D721Med (cell line): ENCODE measurements around the gene ZNF407.

Experiments used
- DNase-seq: peaks from one replicate; pipeline ENCODE4 v3.0.0; 2011; ENCODE audit warnings: low spot score; ENCODE audit not compliant: insufficient read length
- FAIRE-seq: peaks from 2 replicates; lab custom pipeline; 2011; peaks lifted over from hg19 to GRCh38; lab: Jason Lieb, UNC
- TF ChIP-seq, protein P1 (sequence below): IDR thresholded peaks from 2 replicates; pipeline ENCODE4 v1.5.1; 2012; ENCODE audit warnings: mild to moderate bottlenecking, control low read depth; ENCODE audit not compliant: insufficient read depth; ENCODE audit errors: missing control alignments

Gene ZNF407

DNA sequence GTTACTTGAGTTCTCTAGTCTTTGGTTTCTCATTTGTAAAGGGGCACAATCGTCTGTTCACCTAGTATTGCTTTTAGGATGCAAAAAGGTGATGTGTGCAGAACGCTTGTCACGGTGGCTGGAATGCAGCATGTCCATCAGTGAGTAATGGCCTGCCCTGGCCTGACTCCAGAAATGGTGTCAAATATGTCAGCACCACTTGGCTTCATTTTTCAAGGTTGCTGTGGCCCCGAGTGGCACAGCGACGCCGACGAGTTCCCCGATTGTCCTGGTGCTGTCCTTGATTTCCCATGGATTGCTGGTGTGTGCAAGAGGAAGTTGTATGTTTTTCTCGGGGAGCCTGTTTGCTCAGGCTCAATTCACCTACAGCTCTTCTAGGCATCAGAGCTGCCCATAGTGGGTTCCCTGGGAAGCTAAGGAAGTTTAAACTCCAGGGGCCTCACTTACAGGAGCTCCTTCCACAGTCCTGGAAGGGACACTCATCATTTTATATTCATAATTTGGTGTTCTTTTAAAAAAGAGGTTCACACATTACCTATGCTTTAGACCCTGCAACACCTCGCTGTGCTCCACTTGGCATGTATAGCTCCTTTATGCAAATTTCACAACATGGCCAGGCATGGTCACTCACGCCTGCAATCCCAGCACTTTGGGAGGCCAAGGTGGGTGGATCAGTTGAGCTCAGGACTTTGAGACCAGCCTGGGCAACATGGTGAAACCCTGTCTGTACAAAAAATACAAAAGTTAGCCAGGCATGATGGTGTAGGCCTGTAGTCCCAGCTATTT lies 25.6 kb upstream of the ZNF407 start:
- FAIRE-seq, result peak; percentile 6
- no peak for DNase-seq
- TF ChIP-seq, protein P1, sequence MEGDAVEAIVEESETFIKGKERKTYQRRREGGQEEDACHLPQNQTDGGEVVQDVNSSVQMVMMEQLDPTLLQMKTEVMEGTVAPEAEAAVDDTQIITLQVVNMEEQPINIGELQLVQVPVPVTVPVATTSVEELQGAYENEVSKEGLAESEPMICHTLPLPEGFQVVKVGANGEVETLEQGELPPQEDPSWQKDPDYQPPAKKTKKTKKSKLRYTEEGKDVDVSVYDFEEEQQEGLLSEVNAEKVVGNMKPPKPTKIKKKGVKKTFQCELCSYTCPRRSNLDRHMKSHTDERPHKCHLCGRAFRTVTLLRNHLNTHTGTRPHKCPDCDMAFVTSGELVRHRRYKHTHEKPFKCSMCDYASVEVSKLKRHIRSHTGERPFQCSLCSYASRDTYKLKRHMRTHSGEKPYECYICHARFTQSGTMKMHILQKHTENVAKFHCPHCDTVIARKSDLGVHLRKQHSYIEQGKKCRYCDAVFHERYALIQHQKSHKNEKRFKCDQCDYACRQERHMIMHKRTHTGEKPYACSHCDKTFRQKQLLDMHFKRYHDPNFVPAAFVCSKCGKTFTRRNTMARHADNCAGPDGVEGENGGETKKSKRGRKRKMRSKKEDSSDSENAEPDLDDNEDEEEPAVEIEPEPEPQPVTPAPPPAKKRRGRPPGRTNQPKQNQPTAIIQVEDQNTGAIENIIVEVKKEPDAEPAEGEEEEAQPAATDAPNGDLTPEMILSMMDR, result no peak

DNA sequence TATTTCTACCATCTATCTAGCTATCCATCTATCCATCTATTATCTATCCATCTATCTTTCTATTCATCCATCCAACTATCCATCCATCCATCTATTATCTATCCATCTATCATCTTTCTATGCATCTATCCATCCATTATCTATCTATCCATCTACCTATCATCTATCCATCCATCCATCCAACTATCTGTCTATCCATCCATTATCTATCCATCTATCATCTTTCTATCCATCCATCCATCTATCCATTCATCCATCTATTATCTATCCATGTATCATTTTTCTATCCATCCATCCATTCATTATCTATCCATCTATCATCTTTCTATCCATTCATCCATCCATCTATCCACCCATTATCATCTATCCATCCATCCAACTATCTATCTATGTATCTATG lies 24.6 kb upstream of the ZNF407 start:
- peak; percentile 96 for FAIRE-seq
- DNase-seq, result no peak
- TF ChIP-seq, protein P1, result no peak

DNA sequence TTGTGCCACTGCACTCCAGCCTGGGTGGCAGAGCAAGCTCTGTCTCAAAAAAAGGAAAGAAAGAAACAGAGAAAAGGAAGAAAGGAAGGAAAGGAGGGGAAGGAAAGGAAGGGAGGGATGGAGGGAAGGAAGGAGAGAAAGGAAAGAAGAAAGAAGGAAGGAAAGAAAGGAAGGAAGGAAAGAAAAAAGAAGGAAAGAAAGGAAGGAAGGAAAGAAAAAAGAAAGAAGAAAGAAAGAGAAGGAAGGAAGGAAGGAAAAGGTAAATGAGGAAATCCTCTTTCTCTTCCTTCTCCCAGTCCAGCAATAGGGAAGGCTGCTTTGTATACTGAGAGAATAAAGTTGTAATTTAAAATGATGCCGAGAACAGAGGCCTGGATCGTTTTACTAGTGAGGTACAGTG lies 22.8 kb upstream of the ZNF407 start:
- no peak for DNase-seq
- FAIRE-seq, result peak; percentile 89
- TF ChIP-seq, protein P1, result no peak

DNA sequence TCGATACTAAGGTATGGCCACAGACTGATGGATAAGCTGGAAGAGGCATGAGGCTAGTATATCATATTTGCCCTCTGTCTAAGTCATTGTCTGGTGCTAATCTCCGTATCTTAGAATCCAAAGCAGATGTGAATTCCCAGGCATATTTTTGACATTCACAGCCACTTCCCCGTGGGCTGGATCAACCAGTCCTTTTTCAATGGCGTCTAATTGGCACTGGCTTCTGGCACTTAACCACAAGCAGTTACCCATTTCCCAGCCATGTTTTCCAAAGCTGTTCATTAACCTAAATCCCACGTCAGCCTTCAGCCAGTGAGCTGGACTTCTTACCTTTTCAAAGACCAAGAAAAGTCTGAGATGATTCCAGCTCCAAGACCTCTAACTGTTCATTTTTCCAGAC lies 20.7 kb upstream of the ZNF407 start:
- TF ChIP-seq, protein P1, result no peak
- FAIRE-seq (no peak), DNase-seq (no peak)

DNA sequence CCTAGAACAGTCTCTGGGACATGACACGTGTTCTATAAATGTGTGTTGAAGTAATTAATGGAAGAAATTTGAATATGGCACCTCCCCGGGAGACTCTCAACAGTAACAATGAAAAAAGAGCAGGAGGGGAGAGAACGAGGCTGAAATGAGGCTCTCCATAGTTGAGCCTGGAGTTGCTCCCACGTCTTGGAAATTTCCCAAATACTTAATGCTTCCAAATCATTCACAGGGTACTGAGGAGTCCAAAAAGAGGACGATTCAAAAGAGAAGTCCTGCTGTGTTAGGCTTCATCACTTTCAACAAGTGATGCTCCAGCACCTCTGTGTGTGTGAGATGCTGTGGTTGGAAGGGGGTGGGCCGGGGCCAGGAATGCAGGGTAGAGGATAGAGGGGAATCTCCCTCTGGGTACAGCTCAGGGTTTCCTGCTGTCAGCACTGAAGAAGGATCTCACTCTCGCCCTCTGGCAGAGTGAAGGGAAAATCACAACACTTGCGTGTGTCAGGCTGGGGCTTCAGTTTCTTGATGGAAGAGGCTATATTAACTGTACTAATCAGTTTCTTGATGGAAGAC lies 18.1 kb upstream of the ZNF407 start:
- no peak for DNase-seq
- TF ChIP-seq, protein P1, result no peak
- FAIRE-seq, result peak; percentile 21

DNA sequence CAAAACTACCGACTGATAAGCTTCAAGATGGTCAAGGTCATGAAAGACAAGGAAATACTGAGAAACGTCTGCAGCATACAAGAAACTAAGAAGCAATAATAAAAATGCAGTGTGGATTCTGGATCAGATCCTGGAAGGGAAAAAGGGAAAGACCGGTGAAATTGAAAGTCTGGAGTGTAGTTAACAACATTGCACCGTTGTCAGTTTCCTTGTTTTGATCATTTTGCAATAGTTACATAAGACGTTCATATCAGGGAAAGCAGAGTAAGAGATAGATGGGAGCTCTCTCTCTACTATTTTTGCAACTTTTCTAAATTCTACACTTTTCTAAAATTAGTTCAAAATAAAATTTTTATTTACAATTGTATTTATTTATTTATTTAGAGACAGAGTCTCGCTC lies 15.0 kb upstream of the ZNF407 start:
- DNase-seq (no peak), FAIRE-seq (no peak)
- TF ChIP-seq, protein P1, result no peak

DNA sequence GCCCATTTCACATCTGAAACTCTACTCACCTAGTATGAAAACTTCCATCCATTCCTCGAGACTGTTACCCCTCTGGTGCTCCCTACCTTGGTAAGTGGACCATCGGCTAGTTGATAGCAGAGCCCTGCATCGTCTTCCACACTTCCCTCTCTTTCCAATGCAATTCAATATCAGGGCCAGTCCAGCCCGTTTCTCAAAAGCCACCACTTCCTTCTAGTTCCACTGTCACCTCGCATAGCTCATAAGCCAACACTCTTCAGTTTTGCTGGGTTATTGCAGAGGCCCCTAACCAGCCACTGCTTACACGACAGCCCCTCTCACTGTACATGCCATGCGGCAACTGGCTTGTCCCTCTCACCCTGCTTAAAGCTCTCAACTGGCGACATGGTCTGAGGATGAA lies 10.2 kb upstream of the ZNF407 start:
- FAIRE-seq (no peak), DNase-seq (no peak)
- TF ChIP-seq, protein P1, result no peak
